Parathyroid adenoma (tissue), 2 donors: ENCODE measurements around the gene CSF1R.

Experiments
- H2AFZ ChIP-seq: fragments of 300-600 bp; sonication (generic); one replicate; pipeline ENCODE4 v1.7.0; 2017; ENCODE audit warnings: antibody characterized with exemption, mild to moderate bottlenecking
- H3K27ac ChIP-seq: fragments of 300-600 bp; sonication (generic); one replicate; pipeline ENCODE4 v1.7.0; 2017
- H3K27me3 ChIP-seq: fragments of 300-600 bp; sonication (generic); one replicate; pipeline ENCODE4 v1.7.0; 2017; ENCODE audit warnings: low read length; ENCODE audit not compliant: control insufficient read depth, insufficient read depth
- H3K36me3 ChIP-seq: fragments of 300-600 bp; sonication (generic); one replicate; pipeline ENCODE4 v1.7.0; 2017; ENCODE audit warnings: low read length; ENCODE audit not compliant: control insufficient read depth, insufficient read depth
- H3K4me1 ChIP-seq: fragments of 300-600 bp; sonication (generic); one replicate; pipeline ENCODE4 v1.7.0; 2017; ENCODE audit warnings: control low read depth
- H3K4me2 ChIP-seq: fragments of 300-600 bp; sonication (generic); one replicate; pipeline ENCODE4 v1.7.0; 2017; ENCODE audit warnings: low read length
- H3K4me3 ChIP-seq: fragments of 300-600 bp; sonication (generic); one replicate; pipeline ENCODE4 v1.7.0; 2017; ENCODE audit warnings: low read depth, low read length
- H3K79me2 ChIP-seq: fragments of 300-600 bp; sonication (generic); one replicate; pipeline ENCODE4 v1.7.0; 2017; ENCODE audit warnings: control low read depth
- H3K9ac ChIP-seq: fragments of 300-600 bp; sonication (generic); one replicate; pipeline ENCODE4 v1.7.0; 2017; ENCODE audit warnings: mild to moderate bottlenecking
- H3K9me3 ChIP-seq: fragments of 300-600 bp; sonication (generic); one replicate; pipeline ENCODE4 v1.7.0; 2017; ENCODE audit warnings: low read length; ENCODE audit not compliant: control insufficient read depth
- TF ChIP-seq, protein P1 (sequence below): fragments of 300-600 bp; sonication (generic); IDR thresholded peaks from one replicate; pipeline ENCODE4 v1.7.0; 2017; ENCODE audit warnings: antibody characterized with exemption, mild to moderate bottlenecking
- donor health status: primary hyperparathyroidism.

Gene CSF1R

DNA sequence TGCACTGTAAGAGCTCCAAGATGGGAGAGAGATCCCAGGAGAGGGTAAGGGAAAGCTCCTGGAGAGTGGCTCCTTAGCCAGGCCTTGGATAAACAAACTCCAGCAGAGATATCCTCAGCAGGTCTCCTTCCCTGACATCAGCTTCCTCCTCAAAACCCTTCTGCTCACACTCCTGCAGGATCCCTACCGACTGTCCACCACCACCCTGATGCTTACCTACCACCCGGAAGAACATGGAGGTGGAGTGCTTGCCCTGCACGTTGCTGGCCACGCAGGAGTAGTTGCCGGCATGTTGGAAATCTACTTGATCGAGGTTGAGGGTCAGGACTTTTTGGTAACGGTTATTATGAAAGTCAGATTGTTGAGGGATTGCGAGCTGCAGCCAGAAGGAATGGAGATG is 9.3 kb downstream of the CSF1R start:
- H2AFZ ChIP-seq: no peak overlapping the region
- TF ChIP-seq, protein P1, sequence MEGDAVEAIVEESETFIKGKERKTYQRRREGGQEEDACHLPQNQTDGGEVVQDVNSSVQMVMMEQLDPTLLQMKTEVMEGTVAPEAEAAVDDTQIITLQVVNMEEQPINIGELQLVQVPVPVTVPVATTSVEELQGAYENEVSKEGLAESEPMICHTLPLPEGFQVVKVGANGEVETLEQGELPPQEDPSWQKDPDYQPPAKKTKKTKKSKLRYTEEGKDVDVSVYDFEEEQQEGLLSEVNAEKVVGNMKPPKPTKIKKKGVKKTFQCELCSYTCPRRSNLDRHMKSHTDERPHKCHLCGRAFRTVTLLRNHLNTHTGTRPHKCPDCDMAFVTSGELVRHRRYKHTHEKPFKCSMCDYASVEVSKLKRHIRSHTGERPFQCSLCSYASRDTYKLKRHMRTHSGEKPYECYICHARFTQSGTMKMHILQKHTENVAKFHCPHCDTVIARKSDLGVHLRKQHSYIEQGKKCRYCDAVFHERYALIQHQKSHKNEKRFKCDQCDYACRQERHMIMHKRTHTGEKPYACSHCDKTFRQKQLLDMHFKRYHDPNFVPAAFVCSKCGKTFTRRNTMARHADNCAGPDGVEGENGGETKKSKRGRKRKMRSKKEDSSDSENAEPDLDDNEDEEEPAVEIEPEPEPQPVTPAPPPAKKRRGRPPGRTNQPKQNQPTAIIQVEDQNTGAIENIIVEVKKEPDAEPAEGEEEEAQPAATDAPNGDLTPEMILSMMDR: no peak
- H3K27ac ChIP-seq: no peak overlapping the region
- H3K4me1 ChIP-seq: peaks cover 3% of the 10 kb centered on the region
- no peaks in the 10 kb centered on the region for H3K27me3 ChIP-seq
- no peak overlapping the region for H3K4me3 ChIP-seq
- H3K9ac ChIP-seq: no peak overlapping the region
- H3K9me3 ChIP-seq: no peaks in the 10 kb centered on the region
- H3K79me2 ChIP-seq: no peaks in the 10 kb centered on the region
- H3K4me2 ChIP-seq: no peak overlapping the region
- no peaks in the 10 kb centered on the region for H3K36me3 ChIP-seq

DNA sequence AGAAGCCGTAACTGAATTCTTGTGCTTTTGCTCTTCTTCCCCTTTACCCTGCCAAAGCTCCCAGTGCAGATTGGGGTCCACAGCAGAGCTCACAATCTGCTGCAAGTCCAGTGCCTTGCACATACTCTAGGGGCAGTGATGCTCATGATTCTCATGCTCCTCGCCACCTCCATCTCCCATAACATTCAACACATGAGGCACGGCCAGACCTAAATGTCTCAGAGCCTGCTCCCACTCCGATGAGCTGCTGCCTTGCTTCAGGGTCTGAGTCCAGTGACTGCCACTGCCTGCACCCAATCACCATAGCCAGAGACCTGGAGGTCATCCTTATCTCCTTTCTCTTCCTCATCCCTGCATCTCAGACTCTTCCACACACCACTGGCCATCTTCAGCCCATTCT is 10.5 kb downstream of the CSF1R start:
- Histone ChIP-seq H3K36me3 (no peaks in the 10 kb centered on the region), H3K4me3 (no peak overlapping the region), H2AFZ (no peak overlapping the region), H3K79me2 (no peaks in the 10 kb centered on the region), H3K4me2 (no peak overlapping the region), H3K4me1 (no peaks in the 10 kb centered on the region), H3K27me3 (no peaks in the 10 kb centered on the region), H3K9ac (no peak overlapping the region), H3K27ac (no peak overlapping the region), H3K9me3 (no peaks in the 10 kb centered on the region)
- TF ChIP-seq, protein P1: no peak

DNA sequence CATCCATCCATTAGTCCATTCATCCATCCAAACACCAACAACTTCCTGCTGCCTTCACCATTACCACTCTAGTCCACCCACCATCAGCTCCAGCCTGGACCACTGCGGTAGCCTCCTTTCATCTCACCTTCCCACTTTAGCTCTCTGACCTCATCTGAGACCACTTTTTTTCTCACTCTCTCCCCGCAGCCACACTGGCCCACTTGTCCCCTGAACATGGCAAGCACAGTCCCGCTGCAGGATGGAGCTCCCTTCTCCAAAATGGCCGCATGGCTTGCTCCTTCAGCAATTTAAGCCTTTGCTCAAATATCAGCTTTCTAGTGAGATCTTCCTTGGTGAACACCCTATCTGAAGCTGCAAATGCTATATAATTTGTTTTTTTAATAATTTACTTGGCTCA is 11.1 kb downstream of the CSF1R start:
- H3K4me3 ChIP-seq: no peak overlapping the region
- H3K9me3 ChIP-seq: no peaks in the 10 kb centered on the region
- no peak overlapping the region for H3K9ac ChIP-seq
- no peaks in the 10 kb centered on the region for H3K79me2 ChIP-seq
- H2AFZ ChIP-seq: no peak overlapping the region
- no peak overlapping the region for H3K4me2 ChIP-seq
- H3K36me3 ChIP-seq: no peaks in the 10 kb centered on the region
- no peaks in the 10 kb centered on the region for H3K27me3 ChIP-seq
- TF ChIP-seq, protein P1: no peak
- no peaks in the 10 kb centered on the region for H3K4me1 ChIP-seq
- no peak overlapping the region for H3K27ac ChIP-seq

DNA sequence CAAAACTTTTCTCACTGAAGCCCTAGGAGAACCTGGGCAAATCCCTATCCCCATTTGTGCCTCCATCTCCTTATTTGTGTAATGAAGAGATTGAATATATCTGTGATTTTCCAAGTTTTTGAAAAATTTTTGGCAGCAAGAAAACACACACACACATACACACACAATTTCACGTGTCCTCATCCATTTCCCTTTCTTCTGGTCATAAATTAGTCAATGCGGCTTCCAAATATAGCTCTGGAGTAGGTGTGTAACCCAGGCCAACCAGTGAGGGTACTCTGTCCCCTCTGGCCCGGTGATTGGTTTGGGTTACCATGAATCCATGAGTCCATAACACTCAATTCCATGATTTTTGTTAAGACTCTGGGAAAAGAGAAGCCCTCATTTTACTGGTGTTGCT is 12.7 kb downstream of the CSF1R start:
- H3K27me3 ChIP-seq: no peaks in the 10 kb centered on the region
- H3K4me1 ChIP-seq: peaks cover under 1% of the 10 kb centered on the region
- H3K36me3 ChIP-seq: no peaks in the 10 kb centered on the region
- TF ChIP-seq, protein P1: no peak
- H3K27ac ChIP-seq: no peak overlapping the region
- no peaks in the 10 kb centered on the region for H3K79me2 ChIP-seq
- no peak overlapping the region for H2AFZ ChIP-seq
- no peak overlapping the region for H3K4me2 ChIP-seq
- no peak overlapping the region for H3K9ac ChIP-seq
- H3K4me3 ChIP-seq: no peak overlapping the region
- H3K9me3 ChIP-seq: no peaks in the 10 kb centered on the region

DNA sequence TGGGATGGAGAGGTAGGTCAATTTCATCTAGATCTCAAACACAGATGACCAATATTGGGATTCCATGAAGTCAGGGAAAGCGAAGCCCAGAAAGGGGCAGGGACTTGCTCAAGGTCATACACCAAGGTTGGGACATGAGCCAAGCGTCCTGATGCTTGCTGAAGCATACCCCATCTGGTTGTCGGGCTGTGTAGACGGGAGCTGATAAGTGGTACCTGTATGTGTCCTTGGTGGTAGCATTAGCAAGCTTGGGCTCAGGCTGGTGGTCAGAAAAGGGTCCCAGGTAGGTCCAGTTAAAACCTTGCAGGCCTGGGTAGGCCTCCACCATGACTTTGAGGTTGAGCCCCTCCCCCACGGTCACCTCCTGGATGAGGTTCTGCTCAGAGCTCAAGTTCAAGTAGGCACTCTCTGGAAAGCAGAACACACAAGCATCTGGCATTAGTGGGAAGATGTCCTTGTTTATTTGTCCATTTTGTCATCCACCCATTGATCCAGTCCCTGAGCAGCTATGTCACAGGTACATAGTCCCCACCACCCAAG is 13.2 kb downstream of the CSF1R start:
- no peaks in the 10 kb centered on the region for H3K9me3 ChIP-seq
- H2AFZ ChIP-seq: no peak overlapping the region
- H3K27me3 ChIP-seq: no peaks in the 10 kb centered on the region
- peaks cover 5% of the 10 kb centered on the region for H3K4me1 ChIP-seq
- H3K79me2 ChIP-seq: no peaks in the 10 kb centered on the region
- no peaks in the 10 kb centered on the region for H3K36me3 ChIP-seq
- H3K27ac ChIP-seq: no peak overlapping the region
- H3K9ac ChIP-seq: no peak overlapping the region
- H3K4me3 ChIP-seq: no peak overlapping the region
- H3K4me2 ChIP-seq: no peak overlapping the region
- TF ChIP-seq, protein P1: no peak
